ENCODE measurements around the gene CCDC134.

The CCDC134 gene

GRCh38 chr22:41800348-41801146 is at the start of gene CCDC134:
TSS of gene CCDC134 (plus strand) at chr22:41800679. CDS start at chr22:41808891, 8,212 bp downstream.
- Mint-ChIP-seq H3K4me3 (peak within 1 kb of the TSS; percentile 96), H3K36me3 (peaks cover 4% of the 10 kb centered on the region), H3K9me3 (no peaks in the 10 kb centered on the region), H3K4me1 (peaks cover 39% of the 10 kb centered on the region), H3K27ac (peak within 1 kb of the TSS; percentile 95), H3K27me3 (no peaks in the 10 kb centered on the region)

GRCh38 chr22:41752011-41752970 is 48.2 kb upstream of the CCDC134 start:
- no peaks in the 10 kb centered on the region for H3K9me3 Mint-ChIP-seq
- no peak overlapping the region for H3K27ac Mint-ChIP-seq
- H3K27me3 Mint-ChIP-seq: no peaks in the 10 kb centered on the region
- no peaks in the 10 kb centered on the region for H3K4me1 Mint-ChIP-seq
- H3K36me3 Mint-ChIP-seq: no peaks in the 10 kb centered on the region
- no peak overlapping the region for H3K4me3 Mint-ChIP-seq

GRCh38 chr22:41753984-41754383 is 46.5 kb upstream of the CCDC134 start:
- Mint-ChIP-seq H3K27me3 (no peaks in the 10 kb centered on the region), H3K9me3 (no peaks in the 10 kb centered on the region), H3K36me3 (no peaks in the 10 kb centered on the region), H3K27ac (no peak overlapping the region), H3K4me3 (no peak overlapping the region), H3K4me1 (no peaks in the 10 kb centered on the region)

GRCh38 chr22:41757502-41757901 is 43.0 kb upstream of the CCDC134 start:
- Mint-ChIP-seq H3K36me3 (no peaks in the 10 kb centered on the region), H3K9me3 (no peaks in the 10 kb centered on the region), H3K27ac (no peak overlapping the region), H3K4me3 (no peak overlapping the region), H3K4me1 (no peaks in the 10 kb centered on the region), H3K27me3 (no peaks in the 10 kb centered on the region)

GRCh38 chr22:41758231-41758630 is 42.2 kb upstream of the CCDC134 start:
- Mint-ChIP-seq H3K4me3 (no peak overlapping the region), H3K27ac (no peak overlapping the region), H3K4me1 (no peaks in the 10 kb centered on the region), H3K36me3 (no peaks in the 10 kb centered on the region), H3K9me3 (no peaks in the 10 kb centered on the region), H3K27me3 (no peaks in the 10 kb centered on the region)

GRCh38 chr22:41762980-41763779 is 37.3 kb upstream of the CCDC134 start:
- no peak overlapping the region for H3K4me3 Mint-ChIP-seq
- H3K36me3 Mint-ChIP-seq: no peaks in the 10 kb centered on the region
- no peaks in the 10 kb centered on the region for H3K27me3 Mint-ChIP-seq
- no peaks in the 10 kb centered on the region for H3K9me3 Mint-ChIP-seq
- no peaks in the 10 kb centered on the region for H3K4me1 Mint-ChIP-seq
- no peak overlapping the region for H3K27ac Mint-ChIP-seq

GRCh38 chr22:41766476-41766875 is 34.0 kb upstream of the CCDC134 start:
- peaks cover 3% of the 10 kb centered on the region for H3K4me1 Mint-ChIP-seq
- H3K36me3 Mint-ChIP-seq: no peaks in the 10 kb centered on the region
- H3K9me3 Mint-ChIP-seq: no peaks in the 10 kb centered on the region
- no peak overlapping the region for H3K27ac Mint-ChIP-seq
- no peaks in the 10 kb centered on the region for H3K27me3 Mint-ChIP-seq
- H3K4me3 Mint-ChIP-seq: no peak overlapping the region

- Mint-ChIP-seq H3K27ac (no peak overlapping the region), H3K4me1 (peaks cover 3% of the 10 kb centered on the region), H3K27me3 (no peaks in the 10 kb centered on the region)
These were observed 32.0 kb upstream of the CCDC134 start for GRCh38 chr22:41768430-41768829.

GRCh38 chr22:41770715-41771468 is 29.6 kb upstream of the CCDC134 start:
- peaks cover 3% of the 10 kb centered on the region for H3K4me1 Mint-ChIP-seq
- no peaks in the 10 kb centered on the region for H3K27me3 Mint-ChIP-seq
- H3K36me3 Mint-ChIP-seq: no peaks in the 10 kb centered on the region
- H3K27ac Mint-ChIP-seq: no peak overlapping the region
- H3K4me3 Mint-ChIP-seq: no peak overlapping the region
- H3K9me3 Mint-ChIP-seq: no peaks in the 10 kb centered on the region

More at GRCh38 chr22:41768430-41768829, 32.0 kb upstream of the CCDC134 start:
- H3K36me3 Mint-ChIP-seq: no peaks in the 10 kb centered on the region
- no peak overlapping the region for H3K4me3 Mint-ChIP-seq
- no peaks in the 10 kb centered on the region for H3K9me3 Mint-ChIP-seq

- no peaks in the 10 kb centered on the region for H3K36me3 Mint-ChIP-seq
- no peak overlapping the region for H3K27ac Mint-ChIP-seq
- H3K9me3 Mint-ChIP-seq: no peaks in the 10 kb centered on the region
- H3K27me3 Mint-ChIP-seq: no peaks in the 10 kb centered on the region
- H3K4me1 Mint-ChIP-seq: peaks cover 3% of the 10 kb centered on the region
- no peak overlapping the region for H3K4me3 Mint-ChIP-seq
These were observed 28.3 kb upstream of the CCDC134 start for GRCh38 chr22:41772198-41772597.

GRCh38 chr22:41772645-41773044 is 27.8 kb upstream of the CCDC134 start:
- Mint-ChIP-seq H3K27me3 (no peaks in the 10 kb centered on the region), H3K9me3 (no peaks in the 10 kb centered on the region), H3K4me3 (no peak overlapping the region), H3K36me3 (no peaks in the 10 kb centered on the region), H3K4me1 (peaks cover 7% of the 10 kb centered on the region), H3K27ac (no peak overlapping the region)

GRCh38 chr22:41775338-41775737 is 25.1 kb upstream of the CCDC134 start:
- Mint-ChIP-seq H3K27ac (no peak overlapping the region), H3K9me3 (no peaks in the 10 kb centered on the region), H3K36me3 (no peaks in the 10 kb centered on the region), H3K27me3 (no peaks in the 10 kb centered on the region), H3K4me1 (peaks cover 22% of the 10 kb centered on the region), H3K4me3 (no peak overlapping the region)

GRCh38 chr22:41775976-41776375 is 24.5 kb upstream of the CCDC134 start:
- H3K4me1 Mint-ChIP-seq: peaks cover 29% of the 10 kb centered on the region
- H3K36me3 Mint-ChIP-seq: no peaks in the 10 kb centered on the region
- no peak overlapping the region for H3K27ac Mint-ChIP-seq
- H3K4me3 Mint-ChIP-seq: no peak overlapping the region
- H3K27me3 Mint-ChIP-seq: no peaks in the 10 kb centered on the region
- no peaks in the 10 kb centered on the region for H3K9me3 Mint-ChIP-seq

- Mint-ChIP-seq H3K9me3 (no peaks in the 10 kb centered on the region), H3K27ac (no peak overlapping the region), H3K27me3 (no peaks in the 10 kb centered on the region), H3K4me1 (peaks cover 33% of the 10 kb centered on the region), H3K36me3 (no peaks in the 10 kb centered on the region), H3K4me3 (no peak overlapping the region)
These were observed 24.1 kb upstream of the CCDC134 start for GRCh38 chr22:41776381-41776780.

All from activated naive CD4-positive, alpha-beta T cell treated with anti-CD3 and anti-CD28 coated beads, Interleukin-2, amount 50 U/mL, for 24 hours (primary cell).